22Rv1 (cell line): ENCODE measurements around the gene CAMTA1.

Experiments
- ZFX ChIP-seq: fragments of 450-650 bp; IDR thresholded peaks from 2 replicates; pipeline ENCODE4 v1.6.1; 2017; ENCODE audit warnings: antibody characterized with exemption, borderline replicate concordance
- TF ChIP-seq, protein P1 (sequence below): fragments of 450-650 bp; IDR thresholded peaks from 2 replicates; pipeline ENCODE4 v1.5.1; 2017; ENCODE audit warnings: mild to moderate bottlenecking

DNA sequence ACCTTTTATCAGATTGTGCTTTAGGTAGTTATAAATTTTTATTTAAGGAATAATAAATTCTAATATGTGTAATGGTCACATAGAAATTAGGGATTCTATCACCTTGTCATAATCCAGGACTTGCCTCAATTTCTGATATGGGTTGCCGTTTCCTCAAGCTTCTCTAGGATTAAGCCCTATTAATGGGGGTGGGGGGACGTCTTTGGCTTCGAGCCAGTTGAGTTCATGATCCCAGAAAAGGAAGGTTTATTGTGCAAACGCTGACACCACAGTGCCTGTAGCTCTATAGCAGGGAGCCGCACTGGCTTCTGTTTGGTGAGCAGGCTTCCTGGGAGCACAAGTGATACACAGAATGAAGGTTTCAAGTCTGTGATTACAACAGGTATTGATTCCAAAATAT, 963.9 kb downstream of the CAMTA1 start:
- TF ChIP-seq, protein P1, sequence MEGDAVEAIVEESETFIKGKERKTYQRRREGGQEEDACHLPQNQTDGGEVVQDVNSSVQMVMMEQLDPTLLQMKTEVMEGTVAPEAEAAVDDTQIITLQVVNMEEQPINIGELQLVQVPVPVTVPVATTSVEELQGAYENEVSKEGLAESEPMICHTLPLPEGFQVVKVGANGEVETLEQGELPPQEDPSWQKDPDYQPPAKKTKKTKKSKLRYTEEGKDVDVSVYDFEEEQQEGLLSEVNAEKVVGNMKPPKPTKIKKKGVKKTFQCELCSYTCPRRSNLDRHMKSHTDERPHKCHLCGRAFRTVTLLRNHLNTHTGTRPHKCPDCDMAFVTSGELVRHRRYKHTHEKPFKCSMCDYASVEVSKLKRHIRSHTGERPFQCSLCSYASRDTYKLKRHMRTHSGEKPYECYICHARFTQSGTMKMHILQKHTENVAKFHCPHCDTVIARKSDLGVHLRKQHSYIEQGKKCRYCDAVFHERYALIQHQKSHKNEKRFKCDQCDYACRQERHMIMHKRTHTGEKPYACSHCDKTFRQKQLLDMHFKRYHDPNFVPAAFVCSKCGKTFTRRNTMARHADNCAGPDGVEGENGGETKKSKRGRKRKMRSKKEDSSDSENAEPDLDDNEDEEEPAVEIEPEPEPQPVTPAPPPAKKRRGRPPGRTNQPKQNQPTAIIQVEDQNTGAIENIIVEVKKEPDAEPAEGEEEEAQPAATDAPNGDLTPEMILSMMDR: no peak
- no peak for TF ChIP-seq ZFX
